Esophagus mucosa (tissue), 1 donor: Measurements from ENCODE around the gene HSPB1. TPM values are rescaled to one million over a fixed set of nuclear protein-coding genes. Genes with fewer than 3 reads are reported as not detected.
A peak's percentile ranks its signal among the peaks of the same experiment; 100 is the strongest.
"Not testable (repeated sequence)": the region's sequence is repeated elsewhere in the genome, so short reads cannot be mapped to it uniquely, and the experiment has no call there.

Experiments used
- ATAC-seq: fragments of 200-7000 bp; cut with Tn5 transposase; one replicate; pipeline ENCODE4 v1.9.1; 2020
- total RNA-seq: library from RNA; stranded (reverse); gene quantifications from one replicate; pipeline ENCODE4 v1.2.4, GENCODE V29; 2023
- donor health status: DM: yes; HTN: yes; CAD: no.

HSPB1 gene
- 4,957 TPM for total RNA-seq

DNA sequence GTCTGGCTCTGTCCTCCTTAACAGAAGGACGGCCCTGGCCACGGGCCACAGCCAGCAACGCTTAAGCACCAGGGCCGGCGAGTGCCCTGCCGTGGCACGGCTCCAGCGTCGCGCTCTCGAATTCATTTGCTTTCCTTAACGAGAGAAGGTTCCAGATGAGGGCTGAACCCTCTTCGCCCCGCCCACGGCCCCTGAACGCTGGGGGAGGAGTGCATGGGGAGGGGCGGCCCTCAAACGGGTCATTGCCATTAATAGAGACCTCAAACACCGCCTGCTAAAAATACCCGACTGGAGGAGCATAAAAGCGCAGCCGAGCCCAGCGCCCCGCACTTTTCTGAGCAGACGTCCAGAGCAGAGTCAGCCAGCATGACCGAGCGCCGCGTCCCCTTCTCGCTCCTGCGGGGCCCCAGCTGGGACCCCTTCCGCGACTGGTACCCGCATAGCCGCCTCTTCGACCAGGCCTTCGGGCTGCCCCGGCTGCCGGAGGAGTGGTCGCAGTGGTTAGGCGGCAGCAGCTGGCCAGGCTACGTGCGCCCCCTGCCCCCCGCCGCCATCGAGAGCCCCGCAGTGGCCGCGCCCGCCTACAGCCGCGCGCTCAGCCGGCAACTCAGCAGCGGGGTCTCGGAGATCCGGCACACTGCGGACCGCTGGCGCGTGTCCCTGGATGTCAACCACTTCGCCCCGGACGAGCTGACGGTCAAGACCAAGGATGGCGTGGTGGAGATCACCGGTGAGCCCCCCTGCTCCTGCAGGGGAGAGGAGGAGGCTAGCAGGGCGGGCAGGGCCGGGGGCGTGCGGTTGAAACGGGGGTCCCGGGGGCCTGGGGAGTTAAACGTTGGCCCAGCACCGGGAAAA, at the start of gene HSPB1:
Gene HSPB1 (plus strand): TSS at position 327 of the 855 bp plus-strand sequence. CDS start 40 bp downstream, at position 367.
- ATAC-seq = peak; percentile 67

DNA sequence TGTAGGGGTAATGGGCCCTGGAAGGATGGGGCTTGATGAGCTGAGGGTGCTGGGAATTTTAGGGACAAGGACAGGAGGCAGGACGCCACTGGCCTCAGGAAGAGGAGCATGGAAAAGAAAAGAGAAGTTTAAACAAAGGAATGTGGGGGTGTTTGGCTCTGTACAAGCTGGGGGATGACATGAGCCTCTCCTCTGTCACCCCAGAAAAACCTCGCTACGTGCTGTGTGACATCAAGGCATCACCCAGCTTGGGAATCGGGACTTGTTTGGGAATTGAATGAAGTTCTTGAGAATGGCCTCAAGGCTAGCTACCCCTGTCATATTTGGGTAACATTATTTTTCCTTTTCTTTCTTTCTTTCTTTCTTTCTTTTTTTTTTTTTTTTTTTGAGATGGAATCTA, 47.7 kb upstream of the HSPB1 start:
- ATAC-seq = no peak

DNA sequence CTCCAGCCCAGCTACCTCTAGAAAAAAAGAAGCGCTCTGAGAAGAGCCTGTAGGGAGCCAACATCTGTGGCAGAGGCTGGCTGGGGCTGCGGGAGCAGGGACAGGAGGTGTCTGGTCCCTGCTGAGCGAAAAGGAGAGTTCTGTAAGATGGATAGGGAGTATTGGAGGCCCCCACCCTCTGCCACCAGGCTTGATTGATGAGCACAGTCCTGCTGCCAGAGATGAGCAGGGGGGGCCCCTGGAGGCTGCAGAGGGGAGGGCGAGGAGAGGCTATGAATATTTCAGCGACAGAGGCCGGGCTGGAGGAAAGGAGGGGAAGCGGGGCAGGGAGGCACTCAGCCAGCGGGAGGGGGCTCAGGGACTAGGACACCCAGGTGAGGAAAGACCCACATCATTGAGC, 44.5 kb upstream of the HSPB1 start:
- ATAC-seq = no peak

DNA sequence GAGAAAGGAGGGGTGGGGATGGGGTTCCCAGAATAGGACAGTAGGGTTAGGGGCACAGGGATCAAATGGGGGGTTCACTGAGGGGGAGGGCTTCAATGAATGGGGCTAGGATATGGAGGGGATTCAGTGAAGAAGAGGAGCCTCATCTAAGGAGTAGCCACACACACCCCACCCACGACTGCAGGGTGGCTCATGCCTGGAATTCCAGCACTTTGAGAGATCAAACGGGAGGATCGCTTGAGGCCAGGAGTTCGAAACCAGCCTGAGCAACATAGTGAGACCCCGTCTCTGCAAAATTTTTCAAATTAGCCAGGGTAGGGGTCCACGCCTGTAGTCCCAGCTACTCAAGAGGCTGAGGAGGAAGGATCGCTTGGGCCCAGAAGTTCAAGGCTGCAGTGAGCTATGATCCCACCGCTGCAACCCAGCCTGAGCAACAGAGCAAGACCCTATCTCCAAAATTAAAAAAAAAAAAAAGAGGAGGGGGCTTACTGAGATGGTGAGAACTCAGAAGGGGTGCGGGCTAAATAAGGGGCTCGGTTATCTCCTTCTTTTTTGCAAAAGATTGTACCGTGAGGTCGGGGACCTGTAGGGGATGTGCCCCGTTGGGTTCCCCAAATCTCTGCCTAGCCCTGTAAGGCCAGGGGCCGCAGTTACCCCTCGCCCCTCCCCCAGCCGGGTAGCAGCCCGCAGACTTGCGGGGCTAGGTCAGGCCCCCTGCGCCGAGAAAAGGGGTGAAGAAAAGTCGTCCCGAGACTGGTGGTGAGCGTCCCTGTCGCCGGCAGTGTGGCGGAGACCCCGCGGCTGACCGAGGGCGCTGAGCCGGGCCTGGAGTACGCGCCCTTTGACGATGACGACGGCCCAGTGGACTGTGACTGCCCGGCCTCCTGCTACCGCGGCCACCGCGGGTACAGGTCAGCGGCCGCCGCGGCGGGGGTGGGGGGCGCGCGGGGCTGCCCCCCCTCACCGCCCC, 43.1 kb upstream of the HSPB1 start:
- no peak for ATAC-seq

DNA sequence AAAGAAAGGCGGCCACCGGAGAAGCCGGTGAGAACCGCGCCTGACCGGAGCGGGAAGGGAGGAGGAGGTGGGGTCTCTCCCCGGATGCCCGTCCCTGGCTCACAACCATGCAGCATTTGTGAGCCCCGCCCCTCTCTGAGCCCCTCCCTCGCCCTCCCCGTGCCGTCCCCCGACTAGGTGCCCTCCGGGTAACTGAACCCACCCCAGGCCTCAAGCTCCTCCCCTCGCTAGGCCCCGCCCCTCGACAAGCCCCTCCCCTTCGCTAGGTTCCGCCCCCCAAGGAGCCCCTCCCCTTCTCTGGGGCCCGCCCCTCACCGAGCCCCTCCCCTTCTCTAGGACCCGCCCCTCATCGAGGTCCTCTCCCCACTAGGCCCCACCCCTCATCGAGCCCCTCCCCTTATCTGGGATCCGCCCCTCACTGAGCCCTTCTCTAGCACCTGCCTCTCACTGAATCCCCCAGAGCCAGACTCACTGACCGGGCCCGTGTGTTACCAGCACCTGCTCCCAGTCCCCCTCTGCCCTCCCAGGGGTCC, 42.2 kb upstream of the HSPB1 start:
- ATAC-seq = peak; percentile 47

DNA sequence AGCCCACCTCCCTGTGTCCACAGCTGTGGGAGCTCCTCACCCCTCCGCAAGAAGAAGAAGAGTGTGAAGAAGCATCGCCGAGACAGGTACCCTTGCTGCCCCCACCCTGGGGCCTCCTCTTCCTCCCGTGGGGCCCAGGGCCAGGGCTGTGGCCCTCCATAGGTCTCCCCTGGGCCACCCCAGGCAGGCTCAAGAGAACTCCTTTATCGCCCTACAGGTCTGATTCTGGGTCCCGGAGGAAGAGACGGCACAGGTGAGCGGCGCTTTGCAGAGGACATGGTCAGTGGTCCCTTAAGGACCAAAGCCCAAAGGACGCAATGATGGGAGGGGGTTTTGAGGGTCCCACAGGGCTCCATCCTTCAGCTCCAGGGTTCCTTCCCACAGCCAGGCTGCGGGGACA, 41.1 kb upstream of the HSPB1 start:
- ATAC-seq = no peak

DNA sequence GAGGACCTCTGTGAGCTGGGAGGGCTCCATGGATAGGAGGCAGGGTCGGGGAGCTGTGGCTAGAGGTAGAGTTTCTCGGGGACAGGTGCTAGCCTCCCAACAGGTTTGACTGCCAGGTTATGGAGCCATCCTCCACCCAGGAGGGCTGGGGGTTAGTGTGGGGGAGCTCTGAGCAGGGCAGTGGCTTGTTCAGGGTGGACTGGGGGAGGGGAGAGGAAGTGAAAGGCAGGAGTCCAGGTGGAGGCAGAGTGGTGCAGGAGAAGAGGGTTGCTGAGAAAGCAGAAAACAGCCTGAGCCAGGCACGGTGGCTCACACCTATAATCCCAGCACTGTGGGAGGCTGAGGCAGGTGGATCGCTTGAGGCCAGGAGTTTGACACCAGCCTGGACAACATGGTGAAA, 40.5 kb upstream of the HSPB1 start:
- ATAC-seq = no peak

DNA sequence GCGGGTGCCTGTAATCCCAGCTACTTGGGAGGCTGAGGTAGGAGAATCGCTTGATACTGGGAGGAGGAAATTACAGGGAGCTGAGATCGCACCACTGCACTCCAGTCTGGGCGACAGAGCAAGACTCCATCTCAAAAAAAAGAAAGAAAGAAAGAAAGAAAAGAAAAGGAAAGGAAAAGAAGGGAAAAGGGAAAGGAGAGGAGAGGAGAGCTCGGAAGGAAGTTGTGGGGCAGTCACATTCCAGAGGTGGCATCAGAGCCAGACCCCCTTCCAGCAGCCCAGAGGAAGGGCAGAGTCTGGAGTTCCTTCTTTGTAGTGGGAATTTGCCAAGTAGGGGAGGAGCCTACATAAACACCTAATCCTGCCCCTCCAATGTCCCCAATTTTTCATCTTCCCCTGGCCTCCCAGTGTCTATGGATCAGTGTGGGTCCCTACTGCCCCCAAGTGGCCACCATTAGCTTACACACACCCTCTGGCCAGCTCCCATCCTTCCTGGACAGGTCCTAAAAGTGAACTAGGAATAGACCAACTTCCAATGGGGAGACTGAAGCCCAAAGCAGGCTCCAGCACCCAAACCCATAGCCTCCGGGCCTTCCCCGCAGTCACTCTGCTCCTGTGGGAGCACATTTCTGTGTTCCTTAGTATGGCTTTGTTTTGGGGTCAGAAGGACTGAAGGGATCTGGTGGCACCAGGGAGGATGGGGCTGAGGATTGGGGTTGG, 39.6 kb upstream of the HSPB1 start:
- peak; percentile 77 for ATAC-seq

DNA sequence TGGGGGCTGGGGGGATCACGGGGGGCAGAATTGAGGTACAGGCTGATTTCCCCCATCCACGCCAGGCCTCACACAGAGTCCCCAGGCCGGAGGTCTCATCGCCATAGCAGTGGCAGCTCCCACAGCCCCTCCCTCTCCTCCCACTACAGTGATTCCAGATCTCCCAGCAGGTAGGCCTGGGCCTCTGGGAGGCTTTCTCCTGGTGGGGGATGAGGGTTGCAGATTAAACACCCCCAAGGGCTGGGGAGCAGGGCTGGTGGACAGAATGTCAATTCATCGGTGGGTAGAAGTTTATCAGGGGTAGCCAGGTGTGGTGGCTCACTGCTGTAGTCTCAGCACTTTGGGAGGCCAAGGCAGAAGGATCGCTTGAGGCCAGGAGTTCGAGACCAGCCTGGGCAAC, 37.2 kb upstream of the HSPB1 start:
- ATAC-seq = no peak

DNA sequence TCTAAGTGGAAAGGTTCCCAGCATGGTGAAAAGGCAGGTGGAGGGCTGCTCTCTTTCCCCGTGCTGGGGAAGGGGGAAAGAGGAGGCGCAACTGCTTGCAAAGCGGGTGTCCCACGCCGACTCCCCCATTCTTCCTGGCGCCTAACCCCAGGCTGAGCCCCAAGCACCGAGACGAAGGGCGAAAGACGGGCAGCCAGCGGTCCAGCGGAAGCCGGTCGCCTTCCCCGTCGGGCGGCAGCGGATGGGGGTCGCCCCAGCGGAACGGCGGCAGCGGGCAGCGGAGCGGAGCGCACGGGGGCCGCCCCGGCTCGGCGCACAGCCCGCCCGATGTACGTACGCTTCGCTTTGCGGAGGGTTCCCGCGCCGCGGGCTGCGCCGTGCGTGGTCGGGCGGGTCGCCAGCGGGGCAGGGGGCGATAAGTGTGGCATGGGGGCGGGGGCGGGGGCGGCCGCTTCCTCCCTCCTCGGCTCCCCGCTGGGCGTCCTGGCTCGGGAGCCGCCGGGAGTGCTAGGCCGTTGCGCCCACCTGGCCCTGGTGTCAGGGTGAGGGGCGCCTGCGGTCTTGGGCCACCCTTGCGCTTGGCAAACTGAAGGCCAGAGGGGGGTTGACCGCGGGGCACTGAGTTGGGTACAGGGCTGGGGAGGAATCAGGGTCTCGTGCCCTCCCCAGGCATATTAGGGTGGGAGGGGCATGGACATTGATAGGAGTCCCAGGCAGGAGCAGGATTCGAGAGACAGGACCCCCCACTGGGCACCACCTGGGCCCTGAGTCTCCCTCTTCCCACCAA, 35.2 kb upstream of the HSPB1 start:
- ATAC-seq = no peak

DNA sequence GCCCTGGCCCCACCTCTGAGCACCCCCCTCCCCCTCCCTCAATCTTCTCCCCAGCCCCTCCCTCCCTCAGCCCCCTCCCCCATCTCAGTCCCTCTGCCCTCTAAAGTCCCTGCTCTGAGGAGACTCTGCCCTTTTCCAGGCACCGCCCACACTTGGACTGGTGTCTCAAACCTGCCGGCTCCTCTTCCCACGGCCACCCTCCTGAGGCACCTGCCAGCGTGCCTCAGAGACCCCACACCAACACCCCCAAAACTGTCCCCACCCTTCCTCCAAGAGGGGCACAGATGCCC, 34.6 kb upstream of the HSPB1 start:
- no peak for ATAC-seq

DNA sequence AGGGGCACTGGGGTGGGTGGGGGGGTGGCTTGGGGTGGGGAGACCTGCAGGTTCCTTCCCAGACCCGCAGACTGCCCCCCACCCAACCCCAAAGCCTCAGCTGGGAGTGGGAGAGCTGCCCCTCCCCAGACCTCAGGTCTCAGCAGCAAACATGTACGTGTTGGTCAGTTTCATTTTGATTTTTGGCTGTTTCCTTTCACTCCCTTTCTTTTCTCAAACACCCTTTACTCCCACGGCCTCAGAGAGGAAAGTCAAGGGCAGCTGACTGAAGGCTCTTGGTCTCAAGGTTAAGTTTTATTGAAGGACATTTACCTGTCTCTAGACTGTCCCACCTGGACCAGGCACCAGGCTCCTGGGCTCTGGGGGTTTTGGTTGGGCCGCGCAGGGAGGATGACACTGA, 34.1 kb upstream of the HSPB1 start:
- ATAC-seq = no peak

DNA sequence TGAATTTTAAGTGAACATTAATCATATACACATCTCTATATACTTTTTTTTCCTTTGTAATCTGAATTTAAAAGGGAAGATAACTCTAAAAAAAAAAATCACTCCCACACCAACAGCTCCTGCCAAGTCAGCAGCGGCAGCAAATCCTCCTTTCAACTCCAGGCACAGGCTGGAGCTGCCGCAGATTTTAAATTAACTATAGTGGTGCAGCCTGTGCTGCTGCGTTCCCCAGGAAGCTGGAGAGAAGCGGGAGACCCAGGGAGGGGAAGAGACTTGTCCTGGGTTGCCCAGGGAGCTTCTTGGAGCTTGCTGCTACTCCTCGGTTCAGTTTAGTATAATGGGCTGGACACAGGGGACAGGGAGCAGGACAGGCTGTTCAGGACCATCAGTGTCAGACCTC, 32.6 kb upstream of the HSPB1 start:
- ATAC-seq = no peak

DNA sequence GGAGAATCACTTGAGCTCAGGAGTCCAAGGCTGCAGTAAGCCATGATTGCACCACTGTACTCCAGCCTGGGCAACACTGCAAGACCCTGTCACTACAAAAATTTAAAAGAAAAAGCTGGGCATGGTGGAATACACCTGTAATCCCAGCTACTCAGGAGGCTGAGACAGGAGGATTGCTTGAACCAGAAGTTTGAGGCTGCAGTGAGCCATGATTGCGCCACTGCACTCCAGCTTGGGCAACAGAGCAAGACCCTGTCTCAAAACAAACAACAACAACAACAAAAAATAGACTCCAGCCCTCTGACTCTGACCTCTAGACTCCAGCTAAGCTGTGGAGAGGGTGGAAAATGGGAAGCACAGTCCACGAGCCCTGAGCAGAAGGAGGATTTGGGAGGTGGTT, 31.1 kb upstream of the HSPB1 start:
- ATAC-seq = not testable (repeated sequence)

DNA sequence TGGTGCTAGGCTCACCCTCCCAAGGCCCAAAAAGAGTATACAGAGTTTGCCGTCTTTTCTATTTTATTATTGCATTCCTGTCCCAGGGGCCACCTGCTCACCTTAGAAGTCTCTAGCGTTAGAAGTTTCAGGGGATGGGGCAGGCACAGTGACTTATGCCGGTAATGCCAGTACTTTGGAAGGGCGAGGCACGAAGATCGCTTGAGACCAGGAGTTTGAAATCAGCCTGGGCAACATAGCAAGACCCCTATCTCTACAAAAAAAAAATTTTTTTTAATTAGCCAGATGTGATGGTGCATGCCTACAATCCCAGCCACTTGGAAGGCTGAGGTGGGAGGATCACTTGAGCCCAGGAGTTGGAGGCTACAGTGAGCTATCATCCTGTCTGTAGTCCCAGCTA, 30.3 kb upstream of the HSPB1 start:
- ATAC-seq = no peak

DNA sequence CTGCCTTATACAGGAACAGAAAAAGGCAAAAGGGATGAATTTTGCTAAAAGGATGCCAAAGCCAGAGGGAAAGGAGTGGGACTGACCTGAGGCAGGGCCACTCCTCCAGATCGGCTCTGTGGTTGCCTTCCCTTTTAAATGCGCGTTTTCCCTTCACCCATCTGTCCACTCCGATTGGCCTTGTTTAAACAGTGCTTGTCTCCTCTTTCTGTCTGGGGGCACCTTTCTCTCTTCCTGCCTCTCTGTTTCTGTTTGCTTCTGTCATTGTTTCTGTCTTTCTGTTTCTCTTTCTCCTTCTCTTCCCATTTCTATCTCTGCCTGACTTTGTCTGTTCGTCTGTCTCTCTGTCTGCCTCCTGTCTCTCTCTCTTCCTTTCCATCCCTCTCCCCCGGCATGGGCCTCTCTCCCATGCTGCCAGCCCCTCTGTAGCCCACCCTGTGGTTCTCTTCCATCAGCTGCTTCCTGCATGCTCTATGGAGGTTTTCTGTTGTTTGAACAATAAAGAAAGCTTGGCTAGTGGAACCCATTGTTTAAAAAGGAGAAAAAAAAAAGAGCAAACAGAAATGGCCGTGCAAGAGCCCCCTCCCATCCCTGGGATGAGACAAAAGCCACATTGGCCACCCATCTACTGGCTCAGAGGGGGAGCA, 29.5 kb upstream of the HSPB1 start:
- no peak for ATAC-seq

DNA sequence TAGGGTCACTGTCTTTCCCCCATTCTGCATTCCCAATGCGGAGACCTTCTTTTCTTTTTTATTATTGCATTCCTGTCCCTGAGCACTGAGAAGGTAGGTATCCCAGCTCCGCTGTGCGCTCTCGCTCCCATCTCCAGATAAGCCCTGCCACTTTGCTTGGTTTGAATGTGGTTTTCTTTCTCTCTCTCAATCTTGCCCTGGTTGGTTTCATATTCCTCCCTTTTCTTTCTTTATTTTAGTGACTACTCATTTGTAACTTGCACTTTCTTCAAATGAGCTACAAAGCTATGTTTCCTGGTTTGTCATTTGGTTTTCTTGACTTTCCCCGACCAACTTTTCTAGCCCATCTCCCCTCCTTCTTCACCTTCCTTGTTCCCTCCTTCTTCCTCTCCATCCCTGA, 29.0 kb upstream of the HSPB1 start:
- no peak for ATAC-seq

DNA sequence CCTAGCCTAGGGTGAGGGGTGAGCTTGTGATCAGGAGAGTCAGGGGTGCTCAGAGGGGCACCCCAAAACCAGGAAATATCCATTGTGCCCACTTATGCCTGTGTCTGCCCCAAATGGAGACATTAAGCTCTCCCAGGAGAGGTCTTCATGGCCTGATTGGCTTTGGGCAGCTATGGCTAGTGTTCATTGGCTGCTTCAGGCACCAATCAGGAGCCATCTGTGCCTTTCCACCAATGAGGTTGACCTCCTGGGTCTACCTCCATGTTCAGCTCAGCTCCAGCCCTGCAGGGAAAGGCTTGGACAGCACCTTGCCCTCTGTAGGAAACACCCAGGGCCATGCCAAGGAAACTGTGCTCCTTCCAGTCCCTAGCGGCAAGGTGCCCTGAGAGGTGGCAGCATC, 23.9 kb upstream of the HSPB1 start:
- ATAC-seq = no peak

DNA sequence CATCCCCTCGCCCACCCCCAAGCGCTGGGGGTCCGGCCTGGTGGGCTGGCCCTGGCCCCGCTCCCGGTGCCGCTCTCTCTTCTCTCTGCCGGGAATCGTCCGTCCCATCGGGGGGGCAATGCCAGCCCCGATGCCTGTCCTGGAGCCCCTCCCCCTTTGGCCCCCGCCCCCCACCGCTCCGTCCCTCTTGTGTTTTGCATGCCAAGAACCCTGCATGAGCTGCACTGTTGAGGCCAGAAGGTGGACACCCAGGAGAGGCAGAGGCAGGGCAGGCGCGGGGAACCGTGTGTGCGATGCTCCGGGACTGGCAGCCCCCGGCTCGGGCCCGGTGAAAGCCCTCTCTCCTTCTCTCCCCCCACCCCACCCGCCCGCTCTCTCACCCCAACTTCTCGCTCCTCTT, 22.1 kb upstream of the HSPB1 start:
- no peak for ATAC-seq

DNA sequence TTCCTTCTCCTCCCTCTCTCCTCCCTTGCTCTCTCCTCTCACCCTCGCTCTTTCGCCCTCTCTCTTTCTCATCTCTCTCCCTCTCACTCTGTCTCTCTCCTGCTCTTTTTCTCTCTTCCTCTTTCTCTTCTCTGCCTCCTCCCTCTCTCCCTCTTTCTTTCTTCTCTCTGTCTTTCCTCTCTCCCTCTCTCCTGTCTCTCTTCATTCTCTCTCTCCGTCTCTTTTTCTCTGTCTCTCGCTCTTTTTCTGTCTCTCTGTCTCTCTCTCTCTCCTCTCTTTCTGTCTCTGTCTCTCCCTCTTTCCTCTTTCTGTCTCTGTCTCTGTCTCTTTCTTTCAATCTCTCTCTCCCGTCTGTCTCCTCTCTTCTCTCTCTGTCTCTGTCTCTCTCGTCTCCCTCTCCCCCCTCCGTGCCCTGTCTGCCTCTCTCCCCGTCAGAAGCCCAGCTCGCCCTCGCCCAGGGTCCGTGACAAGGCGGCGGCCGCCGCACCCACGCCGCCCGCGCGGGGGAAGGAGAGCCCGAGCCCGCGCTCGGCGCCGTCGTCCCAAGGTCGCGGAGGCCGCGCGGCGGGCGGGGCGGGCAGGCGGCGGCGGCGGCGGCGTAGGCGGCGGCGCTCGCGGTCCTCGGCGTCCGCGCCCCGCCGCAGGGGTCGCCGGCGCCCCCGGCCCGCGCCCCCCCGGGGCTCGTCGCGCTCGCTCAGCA, 21.3 kb upstream of the HSPB1 start:
- ATAC-seq = no peak
